Esophagus muscularis mucosa (tissue), 4 donors: ENCODE data around the gene DDX39A. TPM values are rescaled to one million over a fixed set of nuclear protein-coding genes. Genes with fewer than 3 reads are reported as not detected.

Experiments
- DNase-seq: peaks from one replicate; pipeline ENCODE4 v3.0.0-alpha.2; 2017; ENCODE audit errors: extremely low spot score
- H3K27ac ChIP-seq, 4 donors: fragments of 200-600 bp; sonication (generic); replicated peaks in 1 of 4; 1 replicate in 3 of 4; 2 replicates in 1 of 4; pipeline ENCODE4 v1.5.1; 2016 to 2019; ENCODE audit warnings: mild to moderate bottlenecking in 1 of 4
- H3K27me3 ChIP-seq, 4 donors: fragments of 200-600 bp; sonication (generic); one replicate each; pipeline versions ENCODE4 v1.5.1 to v1.6.0; 2016 to 2019
- H3K36me3 ChIP-seq, 4 donors: fragments of 200-600 bp; sonication (generic); one replicate each; pipeline ENCODE4 v1.5.1; 2016 to 2019
- H3K4me1 ChIP-seq, 4 donors: fragments of 200-600 bp; sonication (generic); one replicate each; pipeline ENCODE4 v1.5.1; 2016 to 2019
- H3K4me3 ChIP-seq, 4 donors: fragments of 200-600 bp; sonication (generic); 1 replicate in 2 of 4; 2 replicates in 2 of 4; pipeline ENCODE4 v1.5.1; 2016 to 2019; ENCODE audit warnings: mild to moderate bottlenecking in 4 of 4, moderate library complexity in 1 of 4
- H3K9me3 ChIP-seq, 4 donors: fragments of 200-600 bp; sonication (generic); 1 replicate in 3 of 4; 2 replicates in 1 of 4; pipeline ENCODE4 v1.5.1; 2016 to 2019
- CTCF ChIP-seq, 3 experiments: fragments of 200-600 bp in 2 of 3; fragments of 450-650 bp in 1 of 3; sonication (generic) in 2 of 3; IDR thresholded peaks; one replicate each; pipeline ENCODE4 v1.5.1; 2017 to 2019; ENCODE audit warnings: antibody characterized with exemption in 3 of 3, mild to moderate bottlenecking in 2 of 3, moderate library complexity in 1 of 3
- EP300 ChIP-seq: sonication (generic); formaldehyde crosslinking; IDR thresholded peaks from one replicate; pipeline ENCODE4 v1.6.1; 2017; ENCODE audit warnings: antibody characterized with exemption
- POLR2A ChIP-seq: fragments of 450-650 bp; IDR thresholded peaks from one replicate; pipeline ENCODE4 v1.6.1; 2017; ENCODE audit warnings: antibody characterized with exemption, moderate library complexity, mild to moderate bottlenecking, low read depth
- POLR2AphosphoS5 ChIP-seq, 2 donors: sonication (generic); formaldehyde crosslinking; IDR thresholded peaks; one replicate each; pipeline ENCODE4 v1.6.1; 2017; ENCODE audit warnings: antibody characterized with exemption in 2 of 2
- WGBS: methylation state at CpG from one replicate; pipeline ENCODE4 v1.1.5; 2018; 5-methylcytosine and 5-hydroxymethylcytosine counted together
- intact Hi-C: fragments of 100-400 bp; cut with DNase I; formaldehyde crosslinking; loops from one replicate; pipeline ENCODE4 v1.15.1; 2023
- total RNA-seq, 4 donors: library from RNA; depleted of rRNA; stranded (reverse); fragments of >200 nt; gene quantifications; one replicate each; pipeline versions ENCODE4 v1.1.0 to v1.2.1, GENCODE V29; 2016

DDX39A gene
- total RNA-seq, 4 donors from 2014 or later: 39.3 to 56.3 (median 42.1) TPM

GRCh38 chr19:14435320-14436050 lies 16.3 kb upstream of the DDX39A start:
- H3K4me3 ChIP-seq: peak overlapping the region; percentile 78 to 97 (median 92)
- H3K36me3 ChIP-seq: peaks cover 0 to 15% (median 6%) of the 10 kb centered on the region in 4 donors
- no peaks in the 10 kb centered on the region for H3K27me3 ChIP-seq
- no peak for DNase-seq
- peak overlapping the region; percentile 87 to 94 (median 90) for H3K27ac ChIP-seq
- no peaks in the 10 kb centered on the region for H3K9me3 ChIP-seq
- H3K4me1 ChIP-seq: peaks cover 63 to 82% (median 77%) of the 10 kb centered on the region in 4 donors
- no peak for TF ChIP-seq EP300
- TF ChIP-seq POLR2A: no peak
- no peak for TF ChIP-seq POLR2AphosphoS5 (IDR thresholded peaks at IDR 0.05)
- no peak for TF ChIP-seq CTCF (IDR thresholded peaks at IDR 0.05)
- intact Hi-C loops: no loop called here
- WGBS: 70% methylated on average over 13 of the region's 17 CpGs

GRCh38 chr19:14434543-14435319 lies 15.6 kb upstream of the DDX39A start:
- H3K27ac ChIP-seq: peak overlapping the region; percentile 87 to 94 (median 90)
- peak; percentile 61 to 67 for TF ChIP-seq POLR2AphosphoS5 (IDR thresholded peaks at IDR 0.05)
- no peak for TF ChIP-seq CTCF (IDR thresholded peaks at IDR 0.05)
- peaks cover 55 to 74% (median 71%) of the 10 kb centered on the region in 4 donors for H3K4me1 ChIP-seq
- H3K36me3 ChIP-seq: peaks cover 0 to 15% (median 6%) of the 10 kb centered on the region in 4 donors
- peak overlapping the region; percentile 78 to 97 (median 92) for H3K4me3 ChIP-seq
- intact Hi-C loops: loop anchor here (5.0 kb wide), 1 partner anchor 38 kb away; no protein-coding TSS in a partner anchor
- no peaks in the 10 kb centered on the region for H3K9me3 ChIP-seq
- 45% methylated on average over 16 of the region's 23 CpGs for WGBS
- H3K27me3 ChIP-seq: no peaks in the 10 kb centered on the region
- no peak for DNase-seq

DNA sequence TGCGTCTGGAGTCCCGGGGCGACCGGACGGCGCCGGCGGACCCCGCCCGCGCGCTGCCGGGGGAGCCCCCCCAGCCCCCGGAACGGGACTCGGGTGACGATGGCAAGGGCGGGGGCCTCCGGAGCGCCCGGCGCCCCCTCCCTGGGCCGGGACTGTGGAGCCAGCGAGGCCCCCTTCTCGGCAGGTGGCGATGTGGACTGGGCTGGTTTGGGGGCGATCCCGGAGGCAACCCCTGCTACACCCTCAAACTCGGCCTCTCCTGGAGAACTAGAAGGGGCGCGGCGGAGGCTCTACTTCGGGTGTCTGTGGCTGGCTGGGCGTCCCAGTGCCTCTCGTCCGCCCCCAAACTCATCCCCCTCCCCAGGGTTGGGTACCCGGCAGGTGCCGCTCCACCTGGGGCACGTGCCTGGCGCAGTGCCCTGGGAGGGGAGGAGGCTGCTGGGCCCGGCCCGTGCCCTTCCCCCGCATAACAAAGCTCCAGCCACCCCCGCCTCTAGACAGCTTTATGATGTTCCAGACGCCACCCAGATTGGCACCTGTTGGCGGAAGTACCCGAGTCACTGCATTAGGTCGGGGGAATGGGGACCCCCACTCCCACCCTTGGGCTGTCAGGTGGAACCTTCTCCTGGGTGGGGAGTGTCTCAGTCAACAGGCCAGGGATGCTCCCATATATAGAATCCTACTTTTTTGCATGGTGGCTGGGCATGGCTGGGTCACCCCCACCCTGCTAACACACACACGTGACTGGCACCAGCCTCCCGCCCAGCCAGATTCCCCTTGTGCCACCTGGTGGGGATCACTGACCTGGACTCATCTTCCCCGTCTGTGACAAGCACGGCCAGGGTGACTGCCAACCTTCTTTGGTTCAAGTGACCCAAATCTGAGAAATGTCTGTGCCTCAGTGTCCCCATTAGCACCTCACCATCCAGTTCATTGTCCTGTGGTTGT lies 14.7 kb upstream of the DDX39A start:
- peak overlapping the region; percentile 87 to 94 (median 90) for H3K27ac ChIP-seq
- H3K4me3 ChIP-seq: peak overlapping the region; percentile 78 to 97 (median 92)
- DNase-seq: no peak
- intact Hi-C loops: loop anchor here (2.0 to 5.0 kb wide), 2 partner anchors 15 to 38 kb away; partner anchors contain the start of gene DDX39A
- H3K36me3 ChIP-seq: peaks cover 0 to 15% (median 6%) of the 10 kb centered on the region in 4 donors
- no peaks in the 10 kb centered on the region for H3K9me3 ChIP-seq
- 6% methylated on average over 15 of the region's 52 CpGs for WGBS
- no peaks in the 10 kb centered on the region for H3K27me3 ChIP-seq
- peaks cover 46 to 65% (median 62%) of the 10 kb centered on the region in 4 donors for H3K4me1 ChIP-seq
- no peak for TF ChIP-seq POLR2A
- peak in 1 of 2 donors; percentile 4 for TF ChIP-seq POLR2AphosphoS5 (IDR thresholded peaks at IDR 0.05)

DNA sequence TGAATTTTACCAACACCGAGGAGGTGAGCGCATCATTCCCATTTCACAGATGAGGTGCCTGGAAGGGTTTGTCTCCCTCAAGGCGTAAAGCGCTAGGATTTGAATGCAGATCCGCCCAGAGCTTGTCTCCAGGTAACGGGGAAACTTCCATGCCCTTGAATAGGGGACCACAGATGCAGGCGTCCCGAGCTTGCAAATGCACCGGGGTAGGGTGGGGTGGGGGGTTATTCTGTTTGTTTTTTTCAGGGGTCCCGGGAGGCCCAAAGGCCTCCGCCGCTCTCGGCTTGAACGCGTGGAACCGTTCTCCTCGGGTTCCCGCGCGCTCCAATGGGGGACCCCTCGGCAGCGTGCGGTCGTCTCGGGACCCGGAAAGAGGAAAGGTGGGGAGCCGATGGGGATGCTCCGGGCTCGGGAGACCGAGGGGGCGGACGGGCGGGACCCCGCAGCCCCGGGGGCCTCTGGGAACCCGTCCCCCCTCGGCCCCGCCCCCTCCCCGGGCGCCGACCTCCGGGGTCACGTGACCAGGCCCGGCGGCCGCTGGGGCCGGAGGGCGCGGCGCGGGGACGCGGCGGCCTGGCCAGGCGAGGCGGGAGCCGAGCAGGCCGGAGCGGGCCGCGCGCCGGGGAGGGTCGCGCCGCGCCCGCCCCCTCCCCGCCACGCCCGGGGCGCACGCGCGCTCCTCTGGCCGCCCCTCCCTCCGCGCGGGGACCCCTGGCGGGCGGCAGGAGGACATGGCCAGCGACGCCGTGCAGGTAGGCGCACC lies 13.8 kb upstream of the DDX39A start, which contains the start of gene PKN1:
PKN1 (plus strand) TSS at position 516 of the 763 bp plus-strand sequence; CDS start at position 732, 216 bp downstream.
- Histone ChIP-seq H3K36me3 (peaks cover 0 to 15% (median 6%) of the 10 kb centered on the region in 4 donors), H3K9me3 (no peaks in the 10 kb centered on the region), H3K4me1 (peaks cover 38 to 61% (median 54%) of the 10 kb centered on the region in 4 donors), H3K27ac (peak within 1 kb of the TSS; percentile 87 to 94 (median 90)), H3K4me3 (peak within 1 kb of the TSS; percentile 78 to 97 (median 92)), H3K27me3 (no peaks in the 10 kb centered on the region)
- 8% methylated on average over 28 of the region's 85 CpGs for WGBS
- no peak for DNase-seq
- intact Hi-C loops: loop anchor here (2.0 to 5.0 kb wide), 2 partner anchors 14 to 39 kb away; partner anchors contain the start of gene DDX39A
- peak in 1 of 3 experiments; percentile 9 for TF ChIP-seq CTCF (IDR thresholded peaks at IDR 0.05)
- no peak for TF ChIP-seq POLR2A
